Measurements from ENCODE around the gene KIF18B.

DNA sequence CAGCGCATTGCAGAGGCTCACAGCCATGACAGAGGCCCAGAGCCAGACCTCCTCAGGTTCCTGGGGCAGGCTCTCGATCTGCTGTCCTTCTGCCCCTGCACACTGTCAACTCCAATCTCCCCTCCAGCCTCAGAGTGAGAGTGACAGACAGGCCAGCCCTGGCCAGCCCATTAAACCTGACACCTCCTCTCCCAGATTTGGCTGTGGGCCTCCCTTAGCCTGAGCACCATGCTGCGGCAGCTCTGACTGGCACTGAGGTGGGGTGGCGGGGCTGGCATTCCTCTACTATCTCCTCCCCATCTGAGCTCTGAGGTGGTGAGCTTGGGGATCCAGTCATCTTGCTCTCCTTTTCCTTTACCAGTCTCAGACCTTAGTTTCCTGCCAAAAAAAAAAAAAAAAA, 36.0 kb upstream of the KIF18B start:
- TF ChIP-seq, protein P1, sequence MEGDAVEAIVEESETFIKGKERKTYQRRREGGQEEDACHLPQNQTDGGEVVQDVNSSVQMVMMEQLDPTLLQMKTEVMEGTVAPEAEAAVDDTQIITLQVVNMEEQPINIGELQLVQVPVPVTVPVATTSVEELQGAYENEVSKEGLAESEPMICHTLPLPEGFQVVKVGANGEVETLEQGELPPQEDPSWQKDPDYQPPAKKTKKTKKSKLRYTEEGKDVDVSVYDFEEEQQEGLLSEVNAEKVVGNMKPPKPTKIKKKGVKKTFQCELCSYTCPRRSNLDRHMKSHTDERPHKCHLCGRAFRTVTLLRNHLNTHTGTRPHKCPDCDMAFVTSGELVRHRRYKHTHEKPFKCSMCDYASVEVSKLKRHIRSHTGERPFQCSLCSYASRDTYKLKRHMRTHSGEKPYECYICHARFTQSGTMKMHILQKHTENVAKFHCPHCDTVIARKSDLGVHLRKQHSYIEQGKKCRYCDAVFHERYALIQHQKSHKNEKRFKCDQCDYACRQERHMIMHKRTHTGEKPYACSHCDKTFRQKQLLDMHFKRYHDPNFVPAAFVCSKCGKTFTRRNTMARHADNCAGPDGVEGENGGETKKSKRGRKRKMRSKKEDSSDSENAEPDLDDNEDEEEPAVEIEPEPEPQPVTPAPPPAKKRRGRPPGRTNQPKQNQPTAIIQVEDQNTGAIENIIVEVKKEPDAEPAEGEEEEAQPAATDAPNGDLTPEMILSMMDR (IDR thresholded peaks at IDR 0.05) = no peak
- no peak for TF ChIP-seq EP300 (IDR thresholded peaks at IDR 0.05)

Data from sigmoid colon (tissue), 4 donors.